NCI-H2081 treated with DMSO at 0.1 percent for 48 hours (cell line): Measurements from ENCODE around the gene TMEM248.
"Not testable (repeated sequence)": the region's sequence is repeated elsewhere in the genome, so short reads cannot be mapped to it uniquely, and the experiment has no call there.

ENCODE experiments used
- DNase-seq: peaks from one replicate; lab custom pipeline; 2025; lab: John Stamatoyannopoulos, UW

Gene TMEM248

GRCh38 chr7:66908598-66908997, 12.4 kb upstream of the TMEM248 start:
- not testable (repeated sequence) for DNase-seq

GRCh38 chr7:66910789-66911188, 10.2 kb upstream of the TMEM248 start:
- DNase-seq, result no peak

- DNase-seq, result not testable (repeated sequence)
Observed at GRCh38 chr7:66911191-66911590, 9.8 kb upstream of the TMEM248 start.

- DNase-seq, result no peak
Observed at GRCh38 chr7:66912195-66912594, 8.8 kb upstream of the TMEM248 start.

GRCh38 chr7:66913118-66914037, 7.6 kb upstream of the TMEM248 start:
- no peak for DNase-seq

GRCh38 chr7:66917904-66918303, 3.1 kb upstream of the TMEM248 start:
- DNase-seq, result not testable (repeated sequence)

- DNase-seq, result no peak
Observed at GRCh38 chr7:66919304-66919703, 1.7 kb upstream of the TMEM248 start.

- DNase-seq, result no peak
Observed at GRCh38 chr7:66919704-66920103, 1.3 kb upstream of the TMEM248 start.

GRCh38 chr7:66920256-66920655, 769 bp upstream of the TMEM248 start:
- DNase-seq, result no peak

GRCh38 chr7:66921396-66921917, 432 bp downstream of the TMEM248 start:
- DNase-seq, result no peak

GRCh38 chr7:66921918-66922486, 977 bp downstream of the TMEM248 start:
- no peak for DNase-seq

- no peak for DNase-seq
Observed at GRCh38 chr7:66925255-66925654, 4.2 kb downstream of the TMEM248 start.

- no peak for DNase-seq
Observed at GRCh38 chr7:66927348-66927948, 6.4 kb downstream of the TMEM248 start.

- DNase-seq, result no peak
Observed at GRCh38 chr7:66928388-66928787, 7.4 kb downstream of the TMEM248 start.

- DNase-seq, result no peak
Observed at GRCh38 chr7:66929165-66929564, 8.1 kb downstream of the TMEM248 start.

- DNase-seq, result no peak
Observed at GRCh38 chr7:66929935-66930334, 8.9 kb downstream of the TMEM248 start.

- no peak for DNase-seq
Observed at GRCh38 chr7:66930341-66930740, 9.3 kb downstream of the TMEM248 start.

- no peak for DNase-seq
Observed at GRCh38 chr7:66933469-66933868, 12.4 kb downstream of the TMEM248 start.

GRCh38 chr7:66937940-66938339, 16.9 kb downstream of the TMEM248 start:
- no peak for DNase-seq

- DNase-seq, result no peak
Observed at GRCh38 chr7:66939325-66939724, 18.3 kb downstream of the TMEM248 start.

GRCh38 chr7:66946545-66946944, 25.5 kb downstream of the TMEM248 start:
- no peak for DNase-seq

GRCh38 chr7:66948480-66949109, 27.6 kb downstream of the TMEM248 start:
- DNase-seq, result no peak
